Measurements from ENCODE around the gene CAMK2D. TPM values are rescaled to one million over a fixed set of nuclear protein-coding genes. Genes with fewer than 3 reads are reported as not detected.

The CAMK2D gene
- total RNA-seq, 1 experiment from 2014 or later = 22.1 TPM

DNA sequence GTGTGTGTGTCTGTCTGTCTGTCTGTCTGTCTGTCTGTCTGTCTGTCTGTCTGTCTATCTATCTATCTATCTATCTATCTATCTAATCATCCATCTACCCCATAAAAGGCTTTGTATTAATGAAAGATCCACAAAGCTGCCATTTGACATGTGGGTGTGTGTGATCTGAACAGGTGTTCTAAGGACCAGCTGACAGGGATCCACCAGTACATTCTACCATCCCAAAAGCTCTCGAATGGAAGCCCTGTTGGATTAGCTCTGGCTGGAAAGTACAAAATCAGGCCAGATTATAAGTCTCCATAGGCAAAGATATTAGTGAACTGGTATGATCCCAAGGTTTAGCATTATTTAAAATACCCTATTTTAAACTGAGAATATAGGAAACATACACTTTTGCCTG, 299.3 kb downstream of the CAMK2D start:
- no peak for TF ChIP-seq CTCF (IDR thresholded peaks at IDR 0.05; ENCODE audit: unreplicated experiment)
- intact Hi-C loops (cut with micrococcal nuclease; ENCODE audit: unreplicated experiment) = loop anchor here (10.0 kb wide), 1 partner anchor 47 kb away; no protein-coding TSS in a partner anchor
- no peak overlapping the region for H3K4me3 Mint-ChIP-seq (ENCODE audit: low read depth, unreplicated experiment)
- H3K27me3 Mint-ChIP-seq (ENCODE audit: unreplicated experiment) = no peaks in the 10 kb centered on the region
- H3K36me3 Mint-ChIP-seq (ENCODE audit: insufficient read depth, unreplicated experiment) = no peaks in the 10 kb centered on the region
- H3K27ac Mint-ChIP-seq (ENCODE audit: unreplicated experiment) = no peak overlapping the region
- CTCF ChIA-PET = no interaction called here
- H3K9me3 Mint-ChIP-seq (ENCODE audit: low read depth, unreplicated experiment) = no peaks in the 10 kb centered on the region
- BruUV-seq (replicated peaks) = no TSS peak
- H3K4me1 Mint-ChIP-seq (ENCODE audit: low read depth, unreplicated experiment) = no peaks in the 10 kb centered on the region
- DNase-seq = no peak

- Mint-ChIP-seq H3K4me3 (ENCODE audit: low read depth, unreplicated experiment) (no peak overlapping the region), H3K36me3 (ENCODE audit: insufficient read depth, unreplicated experiment) (no peaks in the 10 kb centered on the region), H3K27ac (ENCODE audit: unreplicated experiment) (no peak overlapping the region), H3K27me3 (ENCODE audit: unreplicated experiment) (no peaks in the 10 kb centered on the region), H3K9me3 (ENCODE audit: low read depth, unreplicated experiment) (no peaks in the 10 kb centered on the region), H3K4me1 (ENCODE audit: low read depth, unreplicated experiment) (no peaks in the 10 kb centered on the region)
- no peak for DNase-seq
- intact Hi-C loops (cut with micrococcal nuclease; ENCODE audit: unreplicated experiment) = loop anchor here (10.0 kb wide), 1 partner anchor 46 kb away; no protein-coding TSS in a partner anchor
- no TSS peak for BruUV-seq (replicated peaks)
- CTCF ChIA-PET = no interaction called here
- no peak for TF ChIP-seq CTCF (IDR thresholded peaks at IDR 0.05; ENCODE audit: unreplicated experiment)
These were observed 300.3 kb downstream of the CAMK2D start for GRCh38 chr4:113461281-113461680.

DNA sequence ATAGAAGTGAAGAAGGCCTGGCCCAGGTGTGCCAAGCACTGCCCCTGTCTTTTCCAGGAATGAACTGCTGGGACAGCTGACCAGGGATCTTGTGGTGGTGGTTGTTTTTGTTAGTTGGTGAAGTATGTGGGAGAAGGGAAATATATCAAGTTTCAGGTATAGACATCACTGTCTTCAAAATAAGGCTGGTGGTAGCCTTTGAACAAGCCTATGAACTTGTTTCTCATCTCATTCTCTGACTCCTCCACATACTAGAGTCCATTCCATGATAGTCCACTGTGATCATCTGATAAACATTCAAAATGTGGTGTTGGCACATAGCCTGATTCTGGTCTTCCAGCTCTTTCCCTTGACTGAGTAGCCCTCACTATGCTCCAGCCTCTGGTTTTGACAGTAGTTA, 303.7 kb downstream of the CAMK2D start:
- no peaks in the 10 kb centered on the region for H3K9me3 Mint-ChIP-seq (ENCODE audit: low read depth, unreplicated experiment)
- H3K4me1 Mint-ChIP-seq (ENCODE audit: low read depth, unreplicated experiment) = no peaks in the 10 kb centered on the region
- BruUV-seq (replicated peaks) = no TSS peak
- H3K27ac Mint-ChIP-seq (ENCODE audit: unreplicated experiment) = no peak overlapping the region
- CTCF ChIA-PET = no interaction called here
- no peaks in the 10 kb centered on the region for H3K27me3 Mint-ChIP-seq (ENCODE audit: unreplicated experiment)
- intact Hi-C loops (cut with micrococcal nuclease; ENCODE audit: unreplicated experiment) = loop anchor here (10.0 kb wide), 1 partner anchor 57 kb away; no protein-coding TSS in a partner anchor
- H3K36me3 Mint-ChIP-seq (ENCODE audit: insufficient read depth, unreplicated experiment) = no peaks in the 10 kb centered on the region
- H3K4me3 Mint-ChIP-seq (ENCODE audit: low read depth, unreplicated experiment) = no peak overlapping the region
- TF ChIP-seq CTCF (IDR thresholded peaks at IDR 0.05; ENCODE audit: unreplicated experiment) = no peak
- DNase-seq = no peak

DNA sequence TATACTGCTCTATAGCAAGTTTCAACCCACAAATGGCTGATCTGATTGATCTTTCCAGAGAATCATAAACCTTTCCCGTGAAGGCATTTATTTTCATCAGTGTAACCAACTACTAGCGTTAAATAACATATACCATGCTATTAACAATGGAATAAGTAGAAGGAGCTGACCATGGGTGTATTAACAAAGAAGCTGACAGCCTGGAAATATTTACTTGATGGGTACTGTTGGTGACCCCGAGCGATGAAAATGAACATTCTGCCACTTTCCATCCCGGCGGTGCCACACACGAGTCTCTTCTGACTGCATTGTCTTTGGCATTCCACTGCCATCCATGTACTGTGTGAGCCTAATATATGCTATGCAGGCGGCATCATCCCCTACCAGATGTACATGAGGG, 304.4 kb downstream of the CAMK2D start:
- BruUV-seq (replicated peaks) = no TSS peak
- intact Hi-C loops (cut with micrococcal nuclease; ENCODE audit: unreplicated experiment) = loop anchor here (10.0 kb wide), 1 partner anchor 58 kb away; no protein-coding TSS in a partner anchor
- H3K27ac Mint-ChIP-seq (ENCODE audit: unreplicated experiment) = no peak overlapping the region
- H3K4me1 Mint-ChIP-seq (ENCODE audit: low read depth, unreplicated experiment) = no peaks in the 10 kb centered on the region
- H3K36me3 Mint-ChIP-seq (ENCODE audit: insufficient read depth, unreplicated experiment) = no peaks in the 10 kb centered on the region
- H3K9me3 Mint-ChIP-seq (ENCODE audit: low read depth, unreplicated experiment) = no peaks in the 10 kb centered on the region
- CTCF ChIA-PET = no interaction called here
- TF ChIP-seq CTCF (IDR thresholded peaks at IDR 0.05; ENCODE audit: unreplicated experiment) = no peak
- no peaks in the 10 kb centered on the region for H3K27me3 Mint-ChIP-seq (ENCODE audit: unreplicated experiment)
- H3K4me3 Mint-ChIP-seq (ENCODE audit: low read depth, unreplicated experiment) = no peak overlapping the region
- no peak for DNase-seq

Data from Calu3 (cell line).